Ectodermal cell (in vitro differentiated cells): ENCODE data around the gene PKP4.

Source experiments
- H3K27ac ChIP-seq: 2 replicates; pipeline ENCODE4 v1.7.0; 2013; ENCODE audit warnings: mild to moderate bottlenecking, low read depth, low read length; ENCODE audit not compliant: insufficient read depth, poor library complexity, severe bottlenecking
- H3K27me3 ChIP-seq: 2 replicates; pipeline ENCODE4 v1.7.0; 2013; ENCODE audit warnings: mild to moderate bottlenecking, low read length; ENCODE audit not compliant: insufficient read depth, control insufficient read depth, poor library complexity, severe bottlenecking
- H3K36me3 ChIP-seq: one replicate; pipeline ENCODE4 v1.7.0; 2013; ENCODE audit warnings: low read length; ENCODE audit not compliant: control insufficient read depth, insufficient read depth
- H3K4me1 ChIP-seq: one replicate; pipeline ENCODE4 v1.7.0; 2013; ENCODE audit warnings: low read length; ENCODE audit not compliant: control insufficient read depth, insufficient read depth
- H3K4me3 ChIP-seq: 2 replicates; pipeline ENCODE4 v1.7.0; 2013; ENCODE audit warnings: low read depth, low read length, control low read depth; ENCODE audit not compliant: insufficient read depth
- H3K9me3 ChIP-seq: 2 replicates; pipeline ENCODE4 v1.7.0; 2013; ENCODE audit warnings: mild to moderate bottlenecking, low read length, moderate library complexity; ENCODE audit not compliant: control insufficient read depth
- WGBS, 2 experiments: methylation state at CpG; one replicate each; pipeline ENCODE4 v1.1.7; 2013; ENCODE audit warnings: missing lambda C conversion rate in 2 of 2; 5-methylcytosine and 5-hydroxymethylcytosine counted together

The PKP4 gene

GRCh38 chr2:158655628-158656027, 198.9 kb downstream of the PKP4 start:
- no peaks in the 10 kb centered on the region for H3K9me3 ChIP-seq
- no peaks in the 10 kb centered on the region for H3K36me3 ChIP-seq
- WGBS, 2 experiments: 61 to 63% methylated on average over 3 of the region's 3 CpGs
- H3K27ac ChIP-seq: no peak overlapping the region
- H3K4me3 ChIP-seq: no peak overlapping the region
- H3K27me3 ChIP-seq: no peaks in the 10 kb centered on the region
- H3K4me1 ChIP-seq: no peaks in the 10 kb centered on the region

DNA sequence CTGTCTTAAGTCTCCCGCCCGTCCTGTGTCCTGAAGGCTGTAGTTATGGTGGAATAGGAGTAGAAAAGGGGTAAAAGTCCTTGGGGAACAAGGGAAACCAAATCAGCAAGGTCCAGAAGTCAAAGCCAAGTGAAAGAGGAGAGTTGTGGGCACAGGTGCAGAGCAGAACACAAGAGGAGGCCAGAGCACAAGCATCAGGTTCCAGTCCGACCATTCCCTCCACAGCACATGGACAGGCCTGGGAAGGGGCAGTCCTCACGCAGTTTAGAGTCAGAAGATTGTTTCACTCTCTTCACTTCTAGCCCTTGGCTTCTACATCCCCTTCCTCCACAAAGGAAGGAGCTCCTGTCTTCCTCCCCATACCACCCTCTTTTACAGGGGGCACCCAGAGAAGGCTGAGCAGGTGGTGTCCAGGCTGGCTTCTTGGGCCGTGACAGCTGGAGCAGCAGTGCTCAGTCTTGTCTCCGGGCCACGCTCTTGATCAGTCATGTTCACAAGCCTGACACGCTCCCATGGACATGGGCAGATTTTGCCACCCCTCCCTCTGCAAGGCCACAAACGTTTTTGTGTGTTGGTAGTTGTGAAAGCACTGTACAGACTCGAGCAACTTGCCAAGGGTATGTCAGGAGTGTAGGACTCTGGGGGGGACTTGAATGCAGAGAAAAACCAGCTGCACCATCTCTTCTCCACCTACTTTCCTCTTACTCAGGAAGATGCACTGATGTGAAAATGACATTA, 199.9 kb downstream of the PKP4 start:
- 93 to 94% methylated on average over 9 to 10 of the region's 10 CpGs for WGBS, 2 experiments
- H3K9me3 ChIP-seq: no peaks in the 10 kb centered on the region

DNA sequence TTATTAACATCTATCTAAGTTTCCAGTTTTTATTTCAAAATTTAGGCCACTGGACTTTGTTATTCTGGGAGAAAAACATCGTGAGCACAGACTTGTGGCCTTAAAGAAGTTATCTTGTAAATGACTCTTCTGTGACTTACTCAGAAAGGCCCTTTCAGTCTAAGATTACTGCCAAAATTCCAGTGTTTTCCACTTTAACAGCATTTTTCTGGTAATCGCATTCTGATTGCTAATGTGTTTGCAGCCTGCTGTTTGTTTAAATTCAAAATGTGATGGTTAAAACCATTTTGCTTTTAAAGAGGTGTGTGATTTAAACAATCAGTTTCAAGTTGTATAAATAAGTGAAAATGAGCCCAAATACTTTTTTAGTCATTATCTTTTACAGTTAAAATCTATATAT, 201.6 kb downstream of the PKP4 start:
- no peak overlapping the region for H3K27ac ChIP-seq
- WGBS, 2 experiments: 93 to 96% methylated on average over 2 of the region's 2 CpGs

More for the DNA sequence above, 199.9 kb downstream of the PKP4 start:
- H3K36me3 ChIP-seq: peaks cover 4% of the 10 kb centered on the region
- no peaks in the 10 kb centered on the region for H3K4me1 ChIP-seq
- no peaks in the 10 kb centered on the region for H3K27me3 ChIP-seq
- no peak overlapping the region for H3K4me3 ChIP-seq
- H3K27ac ChIP-seq: no peak overlapping the region

DNA sequence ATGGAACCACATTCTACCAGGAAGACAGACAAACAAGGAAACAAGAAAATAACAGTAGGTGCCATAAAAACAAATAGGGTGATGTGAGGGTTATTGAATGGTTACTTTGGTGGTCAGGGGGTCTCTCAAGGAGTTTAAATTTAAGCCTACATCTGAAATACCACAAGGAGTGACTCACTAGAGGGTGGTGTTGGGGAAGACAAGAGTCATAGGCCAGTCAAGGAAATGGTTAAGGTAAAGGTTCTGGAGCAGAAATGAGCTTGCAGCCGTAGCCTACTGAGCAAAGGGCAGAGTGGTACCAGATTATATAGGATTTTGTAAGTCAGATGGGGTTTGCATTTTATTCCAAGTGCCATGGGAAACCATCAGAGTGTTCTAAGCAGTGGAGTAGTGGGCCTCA, 202.7 kb downstream of the PKP4 start:
- 94 to 96% methylated on average over 1 of the region's 1 CpG for WGBS, 2 experiments
- Histone ChIP-seq H3K4me3 (no peak overlapping the region), H3K27me3 (no peaks in the 10 kb centered on the region), H3K4me1 (no peaks in the 10 kb centered on the region), H3K9me3 (no peaks in the 10 kb centered on the region), H3K36me3 (peaks cover 26% of the 10 kb centered on the region), H3K27ac (no peak overlapping the region)

More for the DNA sequence above, 201.6 kb downstream of the PKP4 start:
- no peak overlapping the region for H3K4me3 ChIP-seq
- no peaks in the 10 kb centered on the region for H3K27me3 ChIP-seq
- no peaks in the 10 kb centered on the region for H3K4me1 ChIP-seq
- H3K9me3 ChIP-seq: no peaks in the 10 kb centered on the region
- peaks cover 19% of the 10 kb centered on the region for H3K36me3 ChIP-seq

DNA sequence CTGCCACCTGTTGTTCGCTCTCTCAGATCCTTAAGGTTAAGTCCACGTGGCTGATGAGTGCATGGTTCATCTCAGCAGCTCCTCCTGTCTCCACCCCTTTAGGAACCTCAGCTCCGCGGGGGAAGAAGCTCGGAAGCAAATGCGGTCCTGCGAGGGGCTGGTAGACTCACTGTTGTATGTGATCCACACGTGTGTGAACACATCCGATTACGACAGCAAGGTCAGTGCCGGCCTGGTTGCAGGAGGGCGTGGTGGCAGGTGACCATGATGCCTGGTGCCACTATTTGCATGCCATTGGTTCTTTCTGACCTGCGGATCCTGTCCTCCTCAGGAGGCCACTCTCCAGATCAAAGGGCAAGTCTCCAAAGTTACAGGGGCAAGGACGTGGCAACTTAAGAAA, 204.5 kb downstream of the PKP4 start:
- no peaks in the 10 kb centered on the region for H3K9me3 ChIP-seq
- WGBS, 2 experiments: 95 to 96% methylated on average over 14 of the region's 14 CpGs
- H3K36me3 ChIP-seq: peaks cover 32% of the 10 kb centered on the region
- H3K4me1 ChIP-seq: no peaks in the 10 kb centered on the region
- H3K4me3 ChIP-seq: no peak overlapping the region
- no peaks in the 10 kb centered on the region for H3K27me3 ChIP-seq
- H3K27ac ChIP-seq: no peak overlapping the region

DNA sequence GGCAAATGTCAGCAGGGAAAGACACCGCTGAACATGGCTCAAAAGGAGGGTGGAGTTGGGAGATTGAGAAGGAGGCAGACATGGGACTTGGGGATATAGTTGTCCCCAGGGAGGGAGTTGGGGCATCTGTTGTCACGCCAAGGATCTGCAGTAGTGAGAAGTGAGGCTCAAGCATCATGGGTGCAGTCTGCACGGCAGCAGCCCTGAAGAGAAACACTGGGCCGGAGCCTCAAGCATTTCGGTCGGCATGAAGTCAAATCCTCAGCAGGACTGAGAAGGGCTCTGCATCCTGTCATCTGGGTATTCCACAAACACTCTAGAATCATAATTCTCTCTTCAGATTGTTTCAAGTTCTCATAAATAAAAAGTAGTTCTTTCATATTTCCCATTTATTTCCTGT, 205.7 kb downstream of the PKP4 start:
- Histone ChIP-seq H3K27ac (no peak overlapping the region), H3K4me1 (no peaks in the 10 kb centered on the region), H3K4me3 (no peak overlapping the region), H3K27me3 (no peaks in the 10 kb centered on the region), H3K9me3 (no peaks in the 10 kb centered on the region), H3K36me3 (peaks cover 44% of the 10 kb centered on the region)
- 96% methylated on average over 6 of the region's 6 CpGs for WGBS, 2 experiments

GRCh38 chr2:158663796-158664195, 207.0 kb downstream of the PKP4 start:
- Histone ChIP-seq H3K36me3 (peaks cover 54% of the 10 kb centered on the region), H3K4me3 (no peak overlapping the region), H3K9me3 (no peaks in the 10 kb centered on the region), H3K4me1 (no peaks in the 10 kb centered on the region), H3K27me3 (no peaks in the 10 kb centered on the region), H3K27ac (no peak overlapping the region)
- WGBS, 2 experiments: 96 to 97% methylated on average over 6 of the region's 6 CpGs

- 98% methylated on average over 3 of the region's 3 CpGs for WGBS, 2 experiments
- Histone ChIP-seq H3K36me3 (peaks cover 59% of the 10 kb centered on the region), H3K27ac (no peak overlapping the region)
Observed at GRCh38 chr2:158664987-158665386, 208.2 kb downstream of the PKP4 start.

GRCh38 chr2:158665536-158666302, 209.0 kb downstream of the PKP4 start:
- H3K27ac ChIP-seq: no peak overlapping the region
- H3K4me3 ChIP-seq: no peak overlapping the region
- H3K36me3 ChIP-seq: peaks cover 59% of the 10 kb centered on the region
- H3K9me3 ChIP-seq: no peaks in the 10 kb centered on the region
- no peaks in the 10 kb centered on the region for H3K27me3 ChIP-seq
- WGBS, 2 experiments: 98 to 100% methylated on average over 5 of the region's 5 CpGs
- no peaks in the 10 kb centered on the region for H3K4me1 ChIP-seq

More at GRCh38 chr2:158664987-158665386, 208.2 kb downstream of the PKP4 start:
- no peaks in the 10 kb centered on the region for H3K27me3 ChIP-seq
- no peaks in the 10 kb centered on the region for H3K4me1 ChIP-seq
- no peaks in the 10 kb centered on the region for H3K9me3 ChIP-seq
- H3K4me3 ChIP-seq: no peak overlapping the region

- H3K4me1 ChIP-seq: no peaks in the 10 kb centered on the region
- H3K27me3 ChIP-seq: no peaks in the 10 kb centered on the region
- WGBS, 2 experiments: 94 to 97% methylated on average over 8 of the region's 8 CpGs
- H3K9me3 ChIP-seq: no peaks in the 10 kb centered on the region
- H3K4me3 ChIP-seq: no peak overlapping the region
- peaks cover 52% of the 10 kb centered on the region for H3K36me3 ChIP-seq
- no peak overlapping the region for H3K27ac ChIP-seq
Observed at GRCh38 chr2:158666969-158667368, 210.2 kb downstream of the PKP4 start.
